ENCODE data around the gene AIF1. TPM values are rescaled to one million over a fixed set of nuclear protein-coding genes. Genes with fewer than 3 reads are reported as not detected.

AIF1 gene
- 10 to 100 TPM; 61.0 to 92.7 (median 73.5) TPM for polyA plus RNA-seq (ENCODE audit: insufficient read length in 4 of 4)

GRCh38 chr6:31614684-31615578 lies at the start of gene AIF1:
AIF1 (plus strand) TSS chr6:31615234; CDS start chr6:31615330, 96 bp downstream.
- no peak for DNase-seq (ENCODE audit: low read depth in 4 of 4, low spot score in 2 of 4)

- no peak for DNase-seq (ENCODE audit: low read depth in 4 of 4, low spot score in 2 of 4)
These were observed 47.3 kb upstream of the AIF1 start for GRCh38 chr6:31567531-31568370.

GRCh38 chr6:31568537-31568961 lies 46.5 kb upstream of the AIF1 start:
- DNase-seq (ENCODE audit: low read depth in 4 of 4, low spot score in 2 of 4): no peak

- DNase-seq (ENCODE audit: low read depth in 4 of 4, low spot score in 2 of 4): no peak
These were observed 45.0 kb upstream of the AIF1 start for GRCh38 chr6:31569861-31570536.

GRCh38 chr6:31572041-31572911 lies 42.8 kb upstream of the AIF1 start, which contains the start of gene LTA:
LTA (plus strand) TSS chr6:31572289; CDS start chr6:31572743, 454 bp downstream.
- no peak for DNase-seq (ENCODE audit: low read depth in 4 of 4, low spot score in 2 of 4)

GRCh38 chr6:31573239-31574105 lies 41.6 kb upstream of the AIF1 start:
- no peak for DNase-seq (ENCODE audit: low read depth in 4 of 4, low spot score in 2 of 4)

- no peak for DNase-seq (ENCODE audit: low read depth in 4 of 4, low spot score in 2 of 4)
These were observed 40.6 kb upstream of the AIF1 start for GRCh38 chr6:31574106-31575061.

- DNase-seq (ENCODE audit: low read depth in 4 of 4, low spot score in 2 of 4): no peak
These were observed 39.6 kb upstream of the AIF1 start, which contains the start of gene TNF for GRCh38 chr6:31575335-31575901. TNF (plus strand) TSS chr6:31575565; CDS start chr6:31575742, 177 bp downstream.

GRCh38 chr6:31575952-31576685 lies 38.9 kb upstream of the AIF1 start:
- no peak for DNase-seq (ENCODE audit: low read depth in 4 of 4, low spot score in 2 of 4)

GRCh38 chr6:31576897-31577578 lies 38.0 kb upstream of the AIF1 start:
- no peak for DNase-seq (ENCODE audit: low read depth in 4 of 4, low spot score in 2 of 4)

- no peak for DNase-seq (ENCODE audit: low read depth in 4 of 4, low spot score in 2 of 4)
These were observed 37.5 kb upstream of the AIF1 start for GRCh38 chr6:31577579-31577966.

- DNase-seq (ENCODE audit: low read depth in 4 of 4, low spot score in 2 of 4): no peak
These were observed 36.6 kb upstream of the AIF1 start for GRCh38 chr6:31578184-31579118.

GRCh38 chr6:31579119-31579505 lies 35.9 kb upstream of the AIF1 start:
- DNase-seq (ENCODE audit: low read depth in 4 of 4, low spot score in 2 of 4): no peak

GRCh38 chr6:31579546-31580437 lies 35.2 kb upstream of the AIF1 start:
- DNase-seq (ENCODE audit: low read depth in 4 of 4, low spot score in 2 of 4): no peak

Measured in left renal cortex interstitium (tissue), 4 donors.